Measurements from ENCODE around the gene NUDT3. TPM values are rescaled to one million over a fixed set of nuclear protein-coding genes. Genes with fewer than 3 reads are reported as not detected.
A peak's percentile ranks its signal among the peaks of the same experiment; 100 is the strongest.

NUDT3 gene
- total and polyA plus RNA-seq, 9 of the 15 experiments (the other 6 are each of a cell fraction or from before 2014, with no cell fraction given): 5.4 to 81.2 (median 56.4) TPM

DNA sequence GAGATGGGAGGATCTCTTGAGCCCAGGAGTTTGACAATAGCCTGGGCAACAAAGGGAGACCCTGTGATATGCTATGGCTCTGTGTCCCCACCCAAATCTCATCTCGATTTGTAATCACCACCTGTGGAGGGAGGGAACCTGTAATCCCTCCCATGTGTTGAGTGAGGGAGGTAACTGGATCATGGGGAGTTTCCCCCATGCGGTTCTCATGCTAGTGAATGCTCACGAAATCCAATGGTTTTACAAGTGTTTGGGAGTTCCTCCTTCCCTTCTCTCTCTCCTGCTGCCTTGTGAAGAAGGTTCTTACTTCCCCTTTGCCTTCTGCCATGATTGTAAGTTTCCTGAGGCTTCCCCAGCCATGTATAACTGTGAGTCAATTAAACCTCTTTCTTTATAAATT is 3.4 kb downstream of the NUDT3 start (continued):
- TF ChIP-seq, protein P1, sequence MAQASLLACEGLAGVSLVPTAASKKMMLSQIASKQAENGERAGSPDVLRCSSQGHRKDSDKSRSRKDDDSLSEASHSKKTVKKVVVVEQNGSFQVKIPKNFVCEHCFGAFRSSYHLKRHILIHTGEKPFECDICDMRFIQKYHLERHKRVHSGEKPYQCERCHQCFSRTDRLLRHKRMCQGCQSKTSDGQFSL (CRISPR knock-in tag; IDR thresholded peaks at IDR 0.05): no peak
- TF ChIP-seq, protein P1 (tag; IDR thresholded peaks at IDR 0.05): no peak
- TF ChIP-seq ASH1L (IDR thresholded peaks at IDR 0.05; ENCODE audit: borderline replicate concordance, low read depth, partially characterized antibody) (no peak), FOXP1 (CRISPR knock-in tag; IDR thresholded peaks at IDR 0.05) (no peak), ARID1B (IDR thresholded peaks at IDR 0.05) (0 out of 2 replicates have a peak, but pooled peaks have one; percentile 8), PHTF2 (CRISPR knock-in tag; IDR thresholded peaks at IDR 0.05) (no peak), ZNF165 (CRISPR knock-in tag; IDR thresholded peaks at IDR 0.05; ENCODE audit: borderline replicate concordance) (no peak), NR2C1 (IDR thresholded peaks at IDR 0.05) (no peak), NR2C1 (tag; IDR thresholded peaks at IDR 0.05) (no peak)

DNA sequence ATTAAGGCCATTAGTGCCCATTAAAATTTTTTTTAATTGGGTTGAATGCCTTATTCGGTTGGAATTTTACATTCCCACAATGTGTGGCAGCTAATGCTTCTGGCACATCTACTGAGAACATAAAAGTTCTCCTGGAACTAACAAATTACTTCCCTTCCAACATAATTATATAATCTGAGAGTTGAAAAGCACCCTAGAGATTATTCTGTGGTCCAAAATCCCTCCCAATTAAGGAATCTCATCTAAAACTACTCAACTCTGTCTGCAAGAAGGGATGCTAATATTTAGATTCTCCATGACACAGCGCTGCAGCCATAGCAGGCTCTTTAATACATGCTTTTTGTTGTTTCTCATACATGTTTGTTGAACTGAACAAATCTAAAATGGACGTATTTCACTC is 4.0 kb downstream of the NUDT3 start:
- no peaks in the 10 kb centered on the region for H3K9me3 ChIP-seq (replicated peaks; ENCODE audit: control insufficient read depth, insufficient read depth, low read depth, low read length)
- H3K79me2 ChIP-seq (ENCODE audit: control insufficient read depth, insufficient read depth, low read length): peaks cover 96% of the 10 kb centered on the region
- no peaks in the 10 kb centered on the region; the same call in 1 of the 2 replicates for H4K20me1 ChIP-seq (replicated peaks; ENCODE audit: control insufficient read depth, insufficient read depth, low read length)
- H3K9me1 ChIP-seq (ENCODE audit: control insufficient read depth, insufficient read depth, low read length): no peaks in the 10 kb centered on the region
- H3K27me3 ChIP-seq (ENCODE audit: control insufficient read depth in 2 of 2, insufficient read depth in 2 of 2, low read length in 2 of 2): no peaks in the 10 kb centered on the region
- no peak overlapping the region for H3K9ac ChIP-seq (ENCODE audit: insufficient read depth in 1 of 2, low read depth in 2 of 2, low read length in 2 of 2)
- peaks cover 22 to 28% of the 10 kb centered on the region in 2 experiments; a peak in 4 of 5 replicates for H3K4me1 ChIP-seq (replicated peaks in 1 of 2; ENCODE audit: control insufficient read depth in 2 of 2, insufficient read depth in 2 of 2, low read length in 2 of 2)
- no peak overlapping the region for H2AFZ ChIP-seq (ENCODE audit: low read depth, low read length)
- 85% methylated on average over 3 of the region's 3 CpGs for WGBS (ENCODE audit: insufficient coverage, low coverage, missing lambda C conversion rate)
- CTCF ChIA-PET (ENCODE audit: low intra/inter-chr PET ratio): no interaction called here
- DNase-seq (ENCODE audit: extremely low read depth in 1 of 4, low spot score in 3 of 4) (no peak), FAIRE-seq (no peak), ATAC-seq (no peak)
- no peak overlapping the region for H3K4me3 ChIP-seq
- in situ Hi-C loops (cut with MboI) (no loop called here), intact Hi-C loops (cut with micrococcal nuclease) (no loop called here)
- peaks cover 25% of the 10 kb centered on the region; the same call in 2 of the 3 replicates for H3K36me3 ChIP-seq (ENCODE audit: control insufficient read depth, insufficient read depth, low read length)
- POLR2A ChIA-PET: interaction anchor here (0.7 to 2.2 kb wide), 5 partner anchors 8 to 151 kb away, joined by 3 to 9 read pairs (median 3); partner anchors contain the start of gene HMGA1
- no TSS peak for BruUV-seq (replicated peaks)
- H3K4me2 ChIP-seq (ENCODE audit: insufficient read depth, low read length): no peak overlapping the region
- H3K27ac ChIP-seq (ENCODE audit: extremely low read depth, low read depth, low read length): no peak overlapping the region
- TF ChIP-seq ZNF79 (CRISPR knock-in tag; IDR thresholded peaks at IDR 0.05; ENCODE audit: low read depth): no peak
- TF ChIP-seq ZFP1 (CRISPR knock-in tag; IDR thresholded peaks at IDR 0.05): no peak
- no peak for TF ChIP-seq RBFOX2 (IDR thresholded peaks at IDR 0.05; ENCODE audit: low read depth, low read length)
- no peak for TF ChIP-seq NELFE (IDR thresholded peaks at IDR 0.05; ENCODE audit: insufficient read depth, insufficient read length)
- no peak for TF ChIP-seq SAFB2 (IDR thresholded peaks at IDR 0.05; ENCODE audit: borderline replicate concordance, low read depth, low read length, severe bottlenecking)
- no peak for TF ChIP-seq KLF16 (IDR thresholded peaks at IDR 0.05)
- no peak for TF ChIP-seq GABPA (tag; conservative IDR thresholded peaks at IDR 0.05; ENCODE audit: low read depth)
- no peak for TF ChIP-seq ZNF316 (IDR thresholded peaks at IDR 0.05)
- TF ChIP-seq, protein P2, sequence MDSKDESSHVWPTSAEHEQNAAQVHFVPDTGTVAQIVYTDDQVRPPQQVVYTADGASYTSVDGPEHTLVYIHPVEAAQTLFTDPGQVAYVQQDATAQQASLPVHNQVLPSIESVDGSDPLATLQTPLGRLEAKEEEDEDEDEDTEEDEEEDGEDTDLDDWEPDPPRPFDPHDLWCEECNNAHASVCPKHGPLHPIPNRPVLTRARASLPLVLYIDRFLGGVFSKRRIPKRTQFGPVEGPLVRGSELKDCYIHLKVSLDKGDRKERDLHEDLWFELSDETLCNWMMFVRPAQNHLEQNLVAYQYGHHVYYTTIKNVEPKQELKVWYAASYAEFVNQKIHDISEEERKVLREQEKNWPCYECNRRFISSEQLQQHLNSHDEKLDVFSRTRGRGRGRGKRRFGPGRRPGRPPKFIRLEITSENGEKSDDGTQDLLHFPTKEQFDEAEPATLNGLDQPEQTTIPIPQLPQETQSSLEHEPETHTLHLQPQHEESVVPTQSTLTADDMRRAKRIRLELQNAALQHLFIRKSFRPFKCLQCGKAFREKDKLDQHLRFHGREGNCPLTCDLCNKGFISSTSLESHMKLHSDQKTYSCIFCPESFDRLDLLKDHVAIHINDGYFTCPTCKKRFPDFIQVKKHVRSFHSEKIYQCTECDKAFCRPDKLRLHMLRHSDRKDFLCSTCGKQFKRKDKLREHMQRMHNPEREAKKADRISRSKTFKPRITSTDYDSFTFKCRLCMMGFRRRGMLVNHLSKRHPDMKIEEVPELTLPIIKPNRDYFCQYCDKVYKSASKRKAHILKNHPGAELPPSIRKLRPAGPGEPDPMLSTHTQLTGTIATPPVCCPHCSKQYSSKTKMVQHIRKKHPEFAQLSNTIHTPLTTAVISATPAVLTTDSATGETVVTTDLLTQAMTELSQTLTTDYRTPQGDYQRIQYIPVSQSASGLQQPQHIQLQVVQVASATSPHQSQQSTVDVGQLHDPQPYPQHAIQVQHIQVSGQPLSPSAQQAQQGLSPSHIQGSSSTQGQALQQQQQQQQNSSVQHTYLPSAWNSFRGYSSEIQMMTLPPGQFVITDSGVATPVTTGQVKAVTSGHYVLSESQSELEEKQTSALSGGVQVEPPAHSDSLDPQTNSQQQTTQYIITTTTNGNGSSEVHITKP (IDR thresholded peaks at IDR 0.05; ENCODE audit: partially characterized antibody): no peak
- no peak for TF ChIP-seq ZNF551 (CRISPR knock-in tag; IDR thresholded peaks at IDR 0.05)
